GM12874 (cell line): ENCODE measurements around the gene UVSSA.

Source experiments
- CTCF ChIP-seq: IDR thresholded peaks from 2 replicates; pipeline ENCODE4 v1.5.1; 2011; ENCODE audit warnings: low read depth, mild to moderate bottlenecking, control low read depth, low read length, moderate library complexity; ENCODE audit not compliant: insufficient read depth

Gene UVSSA

GRCh38 chr4:1363513-1363912, 16.5 kb downstream of the UVSSA start:
- TF ChIP-seq CTCF = no peak

- TF ChIP-seq CTCF = no peak
Measured at GRCh38 chr4:1364217-1364616, 17.2 kb downstream of the UVSSA start.

- TF ChIP-seq CTCF = no peak
Measured at GRCh38 chr4:1364748-1365147, 17.7 kb downstream of the UVSSA start.

DNA sequence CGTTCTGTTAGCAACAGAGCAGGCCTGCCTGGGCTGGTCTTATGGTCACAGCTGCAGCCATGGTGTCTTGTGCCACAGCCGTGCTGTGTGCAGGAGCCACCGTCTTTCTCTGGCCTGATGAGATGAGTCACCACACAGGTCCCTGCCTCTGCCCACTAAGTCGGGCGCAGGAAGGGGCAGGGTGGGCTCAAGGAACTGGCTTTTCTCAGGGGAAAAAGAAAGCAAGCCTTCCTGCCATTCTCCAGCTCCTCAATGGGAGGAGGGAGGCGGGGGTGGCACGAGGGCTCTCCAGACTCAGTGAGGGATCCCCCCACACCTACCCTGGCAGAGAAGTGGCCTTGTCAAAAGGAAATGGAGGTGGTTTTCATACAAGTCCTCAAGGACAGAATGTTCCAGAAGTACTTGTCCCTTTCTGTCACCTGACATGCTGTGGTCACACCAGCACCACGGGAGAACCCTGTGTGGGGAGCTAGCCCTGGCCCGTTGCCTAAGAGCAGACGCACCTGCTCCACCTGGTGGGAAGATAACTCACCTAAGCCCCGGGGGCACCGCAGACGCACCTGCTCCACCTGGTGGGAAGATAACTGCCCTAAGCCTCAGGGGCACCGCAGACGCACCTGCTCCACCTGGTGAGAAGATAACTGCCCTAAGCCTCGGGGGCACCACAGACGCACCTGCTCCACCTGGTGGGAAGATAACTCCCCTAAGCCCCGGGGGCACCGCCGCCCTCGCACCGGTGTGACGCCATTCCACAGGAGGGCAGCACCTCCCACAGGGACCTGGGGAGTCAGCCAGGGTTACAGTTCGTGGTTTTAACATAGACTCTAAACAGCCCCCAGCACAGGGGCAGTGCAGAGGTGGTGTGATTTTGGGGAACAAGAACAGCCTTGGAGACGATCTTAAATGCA, 18.5 kb downstream of the UVSSA start:
- TF ChIP-seq CTCF = no peak

DNA sequence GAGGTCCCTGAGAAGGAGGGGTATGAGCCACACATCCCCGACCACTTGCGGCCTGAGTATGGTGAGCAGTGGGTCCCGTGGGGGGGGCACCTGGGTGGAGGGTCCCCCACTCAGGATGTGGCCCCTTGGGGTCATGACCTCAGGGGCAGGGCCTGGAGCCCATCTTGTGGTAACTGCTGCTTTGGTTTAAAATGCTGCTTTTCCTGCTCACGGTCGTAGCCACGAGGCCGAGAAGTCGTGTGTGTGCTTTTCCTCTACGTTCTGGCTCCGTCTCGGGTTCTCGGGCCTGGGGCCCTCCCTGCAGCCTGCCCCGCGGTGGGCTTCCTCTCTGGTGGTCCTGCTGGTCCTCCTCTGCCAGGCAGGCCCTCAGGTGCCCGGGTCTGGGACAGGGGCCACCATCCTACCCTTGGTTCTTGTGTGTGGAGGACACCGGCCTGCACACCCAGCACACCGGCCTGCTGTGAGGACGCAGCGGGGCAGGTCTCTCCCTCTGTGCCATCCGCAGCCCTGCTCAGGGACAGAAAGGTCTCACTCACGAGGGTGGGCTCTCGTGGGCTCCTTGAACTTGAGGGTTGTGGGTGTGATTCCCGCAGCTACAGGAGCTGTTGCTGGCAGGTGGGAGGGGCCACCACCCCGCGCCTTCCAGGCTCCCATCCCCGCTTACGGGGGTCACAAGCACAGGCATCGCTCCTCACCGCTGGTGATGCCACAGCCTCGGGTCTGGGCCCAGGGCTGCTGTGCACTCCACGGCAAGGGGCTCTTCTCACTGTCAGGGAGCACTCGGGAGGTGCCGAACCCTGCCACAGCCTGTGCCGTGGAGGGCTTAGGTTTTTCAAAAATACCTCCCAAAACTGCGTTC, 19.6 kb downstream of the UVSSA start:
- no peak for TF ChIP-seq CTCF

GRCh38 chr4:1367230-1367935, 20.4 kb downstream of the UVSSA start:
- no peak for TF ChIP-seq CTCF

- TF ChIP-seq CTCF = no peak
Measured at GRCh38 chr4:1367936-1368289, 20.9 kb downstream of the UVSSA start.
